H1 (cell line): ENCODE results near the gene ANXA2. TPM values are rescaled to one million over a fixed set of nuclear protein-coding genes. Genes with fewer than 3 reads are reported as not detected.

ENCODE experiments used
- CTCF ChIA-PET: fragments of 300-600 bp; sonication (Branson Sonifier 250); formaldehyde crosslinking; loops from one replicate; lab custom pipeline; 2021; ENCODE audit not compliant: partially characterized antibody; lab: Charles Lee
- POLR2A ChIA-PET: fragments of 300-600 bp; sonication (Branson Sonifier 250); formaldehyde crosslinking; loops from one replicate; lab custom pipeline; 2021; ENCODE audit warnings: inconsistent platforms; ENCODE audit not compliant: partially characterized antibody; lab: Charles Lee
- DNase-seq, 2 experiments: peaks; one replicate each; pipeline versions ENCODE4 v3.0.0 to v3.0.0-alpha.2; 2010 to 2022; ENCODE audit warnings: low spot score in 2 of 2, low read depth in 1 of 2, mixed read lengths in 1 of 2
- FAIRE-seq: peaks from 2 replicates; lab custom pipeline; 2011; peaks lifted over from hg19 to GRCh38; lab: Jason Lieb, UNC
- H2AFZ ChIP-seq: 2 replicates; pipeline ENCODE4 v1.8.1; 2012; ENCODE audit warnings: low read length, inconsistent platforms
- H2AK5ac ChIP-seq: 2 replicates; pipeline ENCODE4 v1.6.1; 2013; ENCODE audit warnings: low read depth, low read length
- H2BK120ac ChIP-seq: replicated peaks from 2 replicates; pipeline ENCODE3; 2013; ENCODE audit warnings: low read depth, low read length, inconsistent platforms
- H2BK12ac ChIP-seq: 2 replicates; pipeline ENCODE4 v1.6.1; 2013; ENCODE audit warnings: low read depth, low read length
- H2BK15ac ChIP-seq: 2 replicates; pipeline ENCODE4 v1.6.1; 2013; ENCODE audit warnings: low read length
- H2BK20ac ChIP-seq: 2 replicates; pipeline ENCODE4 v1.6.1; 2013; ENCODE audit warnings: low read length
- H2BK5ac ChIP-seq: 2 replicates; pipeline ENCODE4 v1.6.1; 2013; ENCODE audit warnings: low read depth, low read length
- H3K14ac ChIP-seq: 2 replicates; pipeline ENCODE4 v1.6.1; 2013; ENCODE audit warnings: inconsistent platforms; ENCODE audit not compliant: insufficient read length
- H3K18ac ChIP-seq: 2 replicates; pipeline ENCODE4 v1.6.1; 2013; ENCODE audit warnings: low read length; ENCODE audit errors: extremely low read depth
- H3K23ac ChIP-seq: 2 replicates; pipeline ENCODE4 v1.6.1; 2013; ENCODE audit warnings: inconsistent platforms; ENCODE audit not compliant: insufficient read length
- H3K23me2 ChIP-seq: 2 replicates; pipeline ENCODE4 v1.6.1; 2013; ENCODE audit warnings: low read depth, low read length
- H3K27ac ChIP-seq: 2 replicates; pipeline ENCODE4 v1.6.1; 2011; ENCODE audit warnings: low read depth, low read length, inconsistent platforms
- H3K27me3 ChIP-seq, 4 experiments: replicated peaks in 1 of 4; 1 replicate in 1 of 4; 2 replicates in 3 of 4; pipeline versions ENCODE4 v1.6.1 to v1.8.1; 2011 to 2013; ENCODE audit warnings: low read length in 3 of 4, mild to moderate bottlenecking in 3 of 4, inconsistent platforms in 2 of 4, mixed read lengths in 2 of 4, moderate library complexity in 1 of 4; ENCODE audit not compliant: control insufficient read depth in 3 of 4, insufficient read depth in 3 of 4; ENCODE audit errors: extremely low read depth in 1 of 4
- H3K36me3 ChIP-seq, 4 experiments: 2 replicates each; pipeline versions ENCODE4 v1.6.1 to v1.8.1; 2011 to 2013; ENCODE audit warnings: mild to moderate bottlenecking in 4 of 4, low read length in 3 of 4, moderate library complexity in 2 of 4, control low read depth in 1 of 4, inconsistent platforms in 1 of 4; ENCODE audit not compliant: insufficient read depth in 4 of 4, control insufficient read depth in 2 of 4
- H3K4ac ChIP-seq: replicated peaks from 2 replicates; pipeline ENCODE3; 2013; ENCODE audit warnings: low read length, low read depth, mixed read lengths, inconsistent platforms; ENCODE audit not compliant: insufficient read length
- H3K4me1 ChIP-seq, 4 experiments: replicated peaks in 1 of 4; 1 replicate in 1 of 4; 2 replicates in 3 of 4; pipeline versions ENCODE4 v1.6.1 to v1.8.1; 2011 to 2013; ENCODE audit warnings: low read length in 3 of 4, inconsistent platforms in 2 of 4, mixed read lengths in 1 of 4; ENCODE audit not compliant: insufficient read depth in 4 of 4, control insufficient read depth in 3 of 4
- H3K4me2 ChIP-seq, 2 experiments: 2 replicates each; pipeline versions ENCODE4 v1.6.1 to v1.8.1; 2011 to 2013; ENCODE audit warnings: low read depth in 2 of 2, low read length in 2 of 2, control low read depth in 1 of 2, inconsistent platforms in 1 of 2, mild to moderate bottlenecking in 1 of 2; ENCODE audit not compliant: insufficient read depth in 1 of 2
- H3K4me3 ChIP-seq, 4 experiments: fragments of 200-600, 300-600 bp in 1 of 4; sonication (generic), shearing (Covaris generic), sonication (Bioruptor Twin) in 1 of 4; 2 replicates each; pipeline versions ENCODE4 v1.5.1 to v1.8.1; 2011 to 2016; ENCODE audit warnings: low read length in 4 of 4, low read depth in 3 of 4, control low read depth in 2 of 4, inconsistent platforms in 2 of 4, mild to moderate bottlenecking in 2 of 4, mixed read lengths in 1 of 4, moderate library complexity in 1 of 4; ENCODE audit not compliant: insufficient read depth in 2 of 4; ENCODE audit errors: extremely low read depth in 1 of 4
- H3K56ac ChIP-seq: replicated peaks from 2 replicates; pipeline ENCODE3; 2013; ENCODE audit warnings: low read depth, mild to moderate bottlenecking, mixed read lengths, low read length, inconsistent platforms; ENCODE audit not compliant: insufficient read length
- H3K79me1 ChIP-seq: 2 replicates; pipeline ENCODE4 v1.6.1; 2013; ENCODE audit warnings: low read depth, low read length, control low read depth
- H3K79me2 ChIP-seq, 2 experiments: 2 replicates each; pipeline versions ENCODE4 v1.6.1 to v1.8.1; 2012 to 2013; ENCODE audit warnings: low read length in 2 of 2, mild to moderate bottlenecking in 2 of 2, inconsistent platforms in 1 of 2; ENCODE audit not compliant: insufficient read depth in 2 of 2, control insufficient read depth in 1 of 2
- H3K9ac ChIP-seq, 4 experiments: replicated peaks in 1 of 4; 1 replicate in 1 of 4; 2 replicates in 3 of 4; pipeline versions ENCODE4 v1.6.1 to v1.8.1; 2011 to 2013; ENCODE audit warnings: low read depth in 3 of 4, low read length in 3 of 4, control low read depth in 2 of 4, mild to moderate bottlenecking in 2 of 4, moderate library complexity in 2 of 4, inconsistent platforms in 1 of 4; ENCODE audit errors: extremely low read depth in 1 of 4
- H3K9me3 ChIP-seq, 2 experiments: 2 replicates each; pipeline versions ENCODE4 v1.6.1 to v1.8.1; 2012 to 2013; ENCODE audit warnings: mild to moderate bottlenecking in 2 of 2, moderate library complexity in 2 of 2, control low read depth in 1 of 2, inconsistent platforms in 1 of 2, low read depth in 1 of 2, low read length in 1 of 2, mixed read lengths in 1 of 2; ENCODE audit not compliant: insufficient read depth in 2 of 2
- H4K20me1 ChIP-seq, 2 experiments: replicated peaks in 1 of 2; 2 replicates each; pipeline versions ENCODE3 to v1.8.1; 2011 to 2013; ENCODE audit warnings: inconsistent platforms in 2 of 2, low read length in 2 of 2, mild to moderate bottlenecking in 1 of 2; ENCODE audit not compliant: insufficient read depth in 2 of 2, control insufficient read depth in 1 of 2
- H4K5ac ChIP-seq: 2 replicates; pipeline ENCODE4 v1.6.1; 2013; ENCODE audit warnings: low read length, low read depth, mixed read lengths, inconsistent platforms; ENCODE audit not compliant: insufficient read length
- H4K8ac ChIP-seq: 2 replicates; pipeline ENCODE4 v1.8.0; 2013; ENCODE audit warnings: mild to moderate bottlenecking, moderate library complexity, low read length, inconsistent platforms; ENCODE audit not compliant: insufficient read depth; ENCODE audit errors: extremely low read depth
- H4K91ac ChIP-seq: replicated peaks from 2 replicates; pipeline ENCODE3; 2013; ENCODE audit warnings: low read length, mixed read lengths, inconsistent platforms; ENCODE audit not compliant: insufficient read length
- CBX8 ChIP-seq: fragments of 300-800, 300-1000 bp; sonication (generic); IDR thresholded peaks from 2 replicates; pipeline ENCODE4 v1.7.1; 2016; ENCODE audit warnings: low read depth, low read length, borderline replicate concordance
- CTBP2 ChIP-seq: IDR thresholded peaks from 2 replicates; pipeline ENCODE4 v1.7.0; 2011; ENCODE audit warnings: borderline replicate concordance, mild to moderate bottlenecking, moderate library complexity, mixed read lengths, low read length; ENCODE audit not compliant: insufficient read depth, insufficient read length
- EGR1 ChIP-seq: IDR thresholded peaks from 2 replicates; pipeline ENCODE4 v1.6.1; 2011; ENCODE audit warnings: low read depth, low read length, borderline replicate concordance
- KDM1A ChIP-seq: fragments of 200-600, 300-600 bp; sonication (generic); IDR thresholded peaks from 2 replicates; pipeline ENCODE4 v1.7.1; 2016; ENCODE audit warnings: mild to moderate bottlenecking, low read length, borderline replicate concordance
- MAX ChIP-seq: IDR thresholded peaks from 2 replicates; pipeline ENCODE4 v1.6.1; 2012; ENCODE audit warnings: inconsistent platforms
- NANOG ChIP-seq: IDR thresholded peaks from 2 replicates; pipeline ENCODE4 v1.6.1; 2011; ENCODE audit warnings: low read length, low read depth, mild to moderate bottlenecking, inconsistent platforms; ENCODE audit not compliant: insufficient read depth, poor library complexity, severe bottlenecking
- POLR2A ChIP-seq, 2 experiments: IDR thresholded peaks; 1 replicate in 1 of 2; 2 replicates in 1 of 2; pipeline ENCODE4 v1.6.1; 2011; ENCODE audit warnings: low read depth in 2 of 2, low read length in 2 of 2, mild to moderate bottlenecking in 2 of 2; ENCODE audit errors: control extremely low read depth in 1 of 2
- RNF2 ChIP-seq: fragments of 200-900, 300-1000 bp; sonication (generic); IDR thresholded peaks from 2 replicates; pipeline ENCODE4 v1.7.1; 2016; ENCODE audit warnings: borderline replicate concordance, low read depth, mild to moderate bottlenecking, antibody characterized with exemption, low read length; ENCODE audit not compliant: poor library complexity, severe bottlenecking; ENCODE audit errors: missing control alignments
- SP2 ChIP-seq: IDR thresholded peaks from 2 replicates; pipeline ENCODE4 v1.6.1; 2012; ENCODE audit warnings: mild to moderate bottlenecking, low read length, inconsistent platforms
- SP4 ChIP-seq: IDR thresholded peaks from 2 replicates; pipeline ENCODE4 v1.6.1; 2012; ENCODE audit warnings: low read length, inconsistent platforms
- YY1 ChIP-seq: IDR thresholded peaks from 2 replicates; pipeline ENCODE4 v1.6.1; 2011; ENCODE audit warnings: low read depth, mild to moderate bottlenecking, low read length
- WGBS, 2 experiments: shearing (Covaris generic) in 1 of 2; methylation state at CpG; one replicate each; pipeline versions ENCODE4 v1.1.6 to v1.1.7; 2013 to 2015; ENCODE audit warnings: low lambda C conversion rate in 2 of 2, mixed read lengths in 2 of 2, inconsistent platforms in 1 of 2, low coverage in 1 of 2, missing lambda C conversion rate in 1 of 2; ENCODE audit not compliant: insufficient replicate concordance in 2 of 2, insufficient coverage in 1 of 2, insufficient read length in 1 of 2; ENCODE audit errors: extremely low coverage in 1 of 2, missing lambda C conversion rate in 1 of 2; 5-methylcytosine and 5-hydroxymethylcytosine counted together
- polyA plus RNA-seq, 7 experiments: library from polyadenylated mRNA; depleted of rRNA in 3 of 7; stranded (reverse) in 5 of 7; unstranded in 2 of 7; fragments of >200 nt in 5 of 7; fragments of 200-250 nt in 2 of 7; gene quantifications; 1 replicate in 5 of 7; 2 replicates in 1 of 7; 4 replicates in 1 of 7; pipeline versions ENCODE4 v1.2.1 to v1.2.3, GENCODE V29; 2011 to 2013; ENCODE audit warnings: missing spikeins in 2 of 7, mixed read lengths in 2 of 7
- total RNA-seq: library from RNA; stranded (reverse); fragmentation: NEBNext Ultra II Directional; extraction: Animal tissue kit (Norgen Biotek cat#: 25700); gene quantifications from 2 replicates; pipeline ENCODE4 v1.2.1, GENCODE V29; 2021

Gene ANXA2
- total and polyA plus RNA-seq, 2 of the 8 experiments (the other 6 are each of a cell fraction or from before 2014, with no cell fraction given), result 178 to 217 TPM

DNA sequence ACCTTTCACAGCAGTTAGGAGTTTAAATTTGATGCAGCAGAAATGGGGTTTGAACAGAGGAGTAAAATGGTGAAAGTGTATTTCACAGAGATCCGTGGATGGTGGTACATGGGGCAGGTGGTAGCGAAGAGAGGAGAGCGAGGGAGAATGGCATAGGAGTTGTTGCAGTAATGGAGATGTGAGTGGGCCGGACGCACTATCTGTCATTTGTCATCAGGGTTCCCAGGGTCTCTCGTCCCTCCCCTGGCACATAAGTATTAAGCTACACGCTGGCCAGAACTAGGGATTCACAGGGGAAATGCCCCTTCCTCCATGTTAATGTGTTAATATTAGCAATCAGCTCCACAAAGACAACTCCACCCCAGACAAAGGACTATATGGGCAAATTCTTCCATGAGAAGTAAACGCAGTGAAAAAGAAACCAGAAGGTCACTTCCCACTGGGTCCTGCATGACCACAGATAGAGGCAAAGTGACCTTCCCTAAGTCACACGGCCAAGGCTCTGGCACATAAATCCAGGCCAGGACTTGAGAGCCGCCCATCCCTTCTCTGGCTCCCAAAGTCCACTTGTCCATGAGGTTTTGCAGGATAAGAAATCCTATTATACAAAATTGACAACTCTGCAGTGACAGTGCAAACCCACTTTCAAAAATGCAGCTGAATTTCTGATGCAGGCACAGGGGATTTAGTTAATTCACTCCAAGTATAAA lies 42.5 kb downstream of the ANXA2 start:
- H3K79me2 ChIP-seq, result no peaks in the 10 kb centered on the region

More for the DNA sequence above, 42.5 kb downstream of the ANXA2 start:
- WGBS, 2 experiments, result 91% methylated on average over 10 of the region's 10 CpGs; no CpG with 5 or more reads in 1 of the 2 experiments
- Histone ChIP-seq H3K56ac (no peak overlapping the region), H3K27ac (no peak overlapping the region), H3K4me1 (no peaks in the 10 kb centered on the region; a peak in 1 of 7 replicates), H2BK20ac (no peak overlapping the region), H2BK12ac (no peak overlapping the region), H3K9ac (no peak overlapping the region), H3K23ac (no peak overlapping the region), H3K27me3 (no peaks in the 10 kb centered on the region), H3K36me3 (peaks cover 2 to 55% (median 22%) of the 10 kb centered on the region in 4 experiments; a peak in 7 of 8 replicates), H2AFZ (no peak overlapping the region), H3K4me2 (no peak overlapping the region), H3K14ac (no peak overlapping the region), H3K4me3 (no peak overlapping the region), H3K4ac (no peak overlapping the region), H2BK120ac (no peak overlapping the region), H4K5ac (no peak overlapping the region), H2BK5ac (no peak overlapping the region), H3K18ac (no peak overlapping the region), H3K9me3 (no peaks in the 10 kb centered on the region)
- no peak for DNase-seq
- CTCF ChIA-PET, result interaction anchor here (0.6 to 1.6 kb wide), 3 partner anchors 29 to 812 kb away, joined by 3 to 11 read pairs (median 4); no protein-coding TSS in a partner anchor
- POLR2A ChIA-PET, result no interaction called here
- TF ChIP-seq CTBP2, result no peak
- no peak for TF ChIP-seq SP4
- no peak for TF ChIP-seq POLR2A (IDR thresholded peaks at IDR 0.05; ENCODE audit: control extremely low read depth in 1 of 2, low read depth in 2 of 2, low read length in 2 of 2)
- TF ChIP-seq YY1, result no peak
- no peak for TF ChIP-seq MAX
- no peak for TF ChIP-seq RNF2
- no peak for TF ChIP-seq NANOG
- no peak for TF ChIP-seq KDM1A
- TF ChIP-seq EGR1, result no peak
- TF ChIP-seq SP2, result no peak
- TF ChIP-seq CBX8, result no peak
- TF ChIP-seq, all 59 proteins: peak for 0
- FAIRE-seq, result no peak
- H3K23me2 ChIP-seq, result no peaks in the 10 kb centered on the region
- H4K8ac ChIP-seq, result no peak overlapping the region
- H4K20me1 ChIP-seq, result peaks cover 0 to 1% of the 10 kb centered on the region in 2 experiments
- H2AK5ac ChIP-seq, result no peak overlapping the region
- no peak overlapping the region for H4K91ac ChIP-seq
- H2BK15ac ChIP-seq, result no peak overlapping the region
- H3K79me1 ChIP-seq, result no peaks in the 10 kb centered on the region
